ENCODE data around the gene HACD2.
A peak's percentile ranks its signal among the peaks of the same experiment; 100 is the strongest.

HACD2 gene

DNA sequence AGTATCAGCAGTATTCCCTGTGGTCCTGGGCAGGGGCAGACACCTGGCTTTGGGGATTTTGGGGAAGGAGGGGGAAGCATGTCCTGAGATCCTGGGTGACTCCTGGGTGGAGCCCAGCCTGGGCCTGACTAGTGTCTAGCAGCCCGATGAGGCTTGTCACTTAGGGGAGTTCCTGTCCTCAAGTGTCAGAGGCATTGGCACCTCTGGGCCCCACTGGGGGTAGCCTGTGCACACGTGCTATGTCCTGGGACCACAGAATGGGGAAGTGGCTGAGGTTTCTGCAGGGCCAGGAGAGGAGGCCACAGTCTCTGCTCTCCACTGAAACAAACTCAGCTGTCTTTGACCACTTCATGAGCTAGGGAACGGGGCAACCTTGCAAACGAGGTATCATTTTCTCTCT lies 104.4 kb downstream of the HACD2 start:
- Histone ChIP-seq H3K4me1 (ENCODE audit: control extremely low read depth in 1 of 4, control insufficient read depth in 4 of 4, insufficient read depth in 4 of 4, low read length in 3 of 4) (peaks cover 0 to 8% (median 0%) of the 10 kb centered on the region in 4 experiments), H3K36me3 (ENCODE audit: control insufficient read depth in 4 of 4, insufficient read depth in 4 of 4, low read length in 3 of 4) (no peaks in the 10 kb centered on the region), H3K27ac (ENCODE audit: insufficient read depth in 1 of 2, low read depth in 1 of 2, low read length in 2 of 2, poor library complexity in 1 of 2, severe bottlenecking in 2 of 2) (no peak overlapping the region), H3K4me3 (ENCODE audit: control insufficient read depth in 1 of 7, extremely low read depth in 1 of 7, insufficient read depth in 4 of 7, low read depth in 2 of 7, low read length in 6 of 7) (no peak overlapping the region), H3K9me3 (ENCODE audit: control extremely low read depth in 1 of 5, control insufficient read depth in 4 of 5, insufficient read depth in 2 of 5, low read depth in 1 of 5, low read length in 4 of 5) (no peaks in the 10 kb centered on the region), H3K27me3 (replicated peaks in 2 of 5; ENCODE audit: control insufficient read depth in 4 of 5, insufficient read depth in 5 of 5, low read length in 4 of 5) (peaks cover 0 to 7% (median 3%) of the 10 kb centered on the region in 5 experiments)
- POLR2A ChIA-PET, result no interaction called here
- CTCF ChIA-PET, result no interaction called here
- peak in 2 of 3 donors; percentile 6 to 28 for DNase-seq
- WGBS (ENCODE audit: insufficient coverage), result 33% methylated on average over 4 of the region's 4 CpGs

DNA sequence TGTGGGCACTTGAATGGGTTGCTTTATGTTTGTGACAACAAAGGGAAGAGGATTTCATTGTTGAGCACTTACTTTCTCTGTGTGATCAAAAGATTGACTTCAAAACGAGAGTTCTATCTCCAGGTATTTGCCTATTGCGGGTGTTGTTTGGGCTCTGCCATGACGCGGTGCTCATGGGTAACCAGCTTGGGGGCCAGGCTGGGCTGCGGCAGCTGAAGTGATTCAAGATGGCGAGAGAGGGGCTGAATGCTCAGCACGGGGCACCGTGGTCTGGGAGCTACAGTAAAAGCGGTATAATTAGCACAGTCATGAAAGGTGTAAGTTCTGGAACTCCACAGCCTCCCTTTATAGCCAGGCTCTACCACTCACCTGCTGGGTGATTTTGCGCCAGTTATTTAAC lies 105.0 kb downstream of the HACD2 start:
- Histone ChIP-seq H3K9me3 (ENCODE audit: control extremely low read depth in 1 of 5, control insufficient read depth in 4 of 5, insufficient read depth in 2 of 5, low read depth in 1 of 5, low read length in 4 of 5) (no peaks in the 10 kb centered on the region), H3K4me1 (ENCODE audit: control extremely low read depth in 1 of 4, control insufficient read depth in 4 of 4, insufficient read depth in 4 of 4, low read length in 3 of 4) (peaks cover 0 to 8% (median 0%) of the 10 kb centered on the region in 4 experiments), H3K27ac (ENCODE audit: insufficient read depth in 1 of 2, low read depth in 1 of 2, low read length in 2 of 2, poor library complexity in 1 of 2, severe bottlenecking in 2 of 2) (no peak overlapping the region), H3K4me3 (ENCODE audit: control insufficient read depth in 1 of 7, extremely low read depth in 1 of 7, insufficient read depth in 4 of 7, low read depth in 2 of 7, low read length in 6 of 7) (no peak overlapping the region), H3K27me3 (replicated peaks in 2 of 5; ENCODE audit: control insufficient read depth in 4 of 5, insufficient read depth in 5 of 5, low read length in 4 of 5) (peaks cover 0 to 11% (median 4%) of the 10 kb centered on the region in 5 experiments), H3K36me3 (ENCODE audit: control insufficient read depth in 4 of 4, insufficient read depth in 4 of 4, low read length in 3 of 4) (no peaks in the 10 kb centered on the region)
- 93% methylated on average over 10 of the region's 10 CpGs for WGBS (ENCODE audit: insufficient coverage)
- POLR2A ChIA-PET, result no interaction called here
- CTCF ChIA-PET, result no interaction called here
- no peak for DNase-seq

- CTCF ChIA-PET, result interaction anchor here (1.7 kb wide), 1 partner anchor 13 kb away, joined by 4 read pairs; no protein-coding TSS in a partner anchor
- Histone ChIP-seq H3K4me3 (ENCODE audit: control insufficient read depth in 1 of 7, extremely low read depth in 1 of 7, insufficient read depth in 4 of 7, low read depth in 2 of 7, low read length in 6 of 7) (no peak overlapping the region), H3K4me1 (ENCODE audit: control extremely low read depth in 1 of 4, control insufficient read depth in 4 of 4, insufficient read depth in 4 of 4, low read length in 3 of 4) (peaks cover 0 to 8% (median 0%) of the 10 kb centered on the region in 4 experiments), H3K36me3 (ENCODE audit: control insufficient read depth in 4 of 4, insufficient read depth in 4 of 4, low read length in 3 of 4) (no peaks in the 10 kb centered on the region), H3K27ac (ENCODE audit: insufficient read depth in 1 of 2, low read depth in 1 of 2, low read length in 2 of 2, poor library complexity in 1 of 2, severe bottlenecking in 2 of 2) (no peak overlapping the region), H3K9me3 (ENCODE audit: control extremely low read depth in 1 of 5, control insufficient read depth in 4 of 5, insufficient read depth in 2 of 5, low read depth in 1 of 5, low read length in 4 of 5) (no peaks in the 10 kb centered on the region), H3K27me3 (replicated peaks in 2 of 5; ENCODE audit: control insufficient read depth in 4 of 5, insufficient read depth in 5 of 5, low read length in 4 of 5) (peaks cover 0 to 17% (median 13%) of the 10 kb centered on the region in 5 experiments)
- no peak for DNase-seq
- POLR2A ChIA-PET, result no interaction called here
- WGBS (ENCODE audit: insufficient coverage), result 0% methylated on average over 1 of the region's 2 CpGs
Observed at GRCh38 chr3:123478314-123478713, 106.5 kb downstream of the HACD2 start.

DNA sequence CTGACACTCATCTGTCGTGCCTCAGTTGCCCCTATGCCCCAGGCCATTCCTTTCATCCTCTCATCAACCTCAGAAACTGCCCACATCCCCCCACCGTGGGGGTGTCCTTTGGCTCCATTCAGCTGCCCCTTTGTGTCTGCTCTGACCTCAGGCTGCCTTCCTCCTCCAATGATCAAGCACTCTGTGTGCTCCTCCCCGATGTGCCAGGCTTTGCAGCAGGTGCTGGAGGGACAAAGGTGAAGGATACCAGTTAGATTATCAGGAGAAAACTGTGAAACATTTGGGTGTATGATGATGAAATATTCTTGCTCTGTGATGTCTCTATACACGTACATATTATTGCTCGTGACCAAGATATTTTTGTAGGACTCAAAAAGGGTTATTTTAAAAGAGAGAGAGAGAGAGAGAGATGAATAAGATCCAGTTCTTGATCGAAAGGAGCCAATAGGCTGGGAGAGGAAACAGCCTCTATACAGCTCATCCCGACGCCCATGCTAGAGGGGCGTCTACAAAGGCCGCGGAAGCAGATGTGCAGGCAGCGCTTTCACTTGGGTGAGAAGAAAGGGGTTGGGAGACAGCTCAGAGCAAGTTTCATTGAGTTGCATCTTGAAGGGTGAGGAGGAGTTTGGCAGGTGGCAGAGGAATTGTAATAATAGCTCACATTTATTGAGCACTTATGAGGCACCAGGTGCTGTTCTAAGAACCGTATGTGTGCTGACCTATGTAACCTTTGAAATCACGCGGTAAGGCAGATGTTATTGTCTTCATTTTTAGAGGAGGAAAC lies 107.7 kb downstream of the HACD2 start:
- peaks cover 0 to 8% (median 0%) of the 10 kb centered on the region in 4 experiments for H3K4me1 ChIP-seq (ENCODE audit: control extremely low read depth in 1 of 4, control insufficient read depth in 4 of 4, insufficient read depth in 4 of 4, low read length in 3 of 4)
- 94% methylated on average over 12 of the region's 15 CpGs for WGBS (ENCODE audit: insufficient coverage)
- DNase-seq, result no peak
- H3K9me3 ChIP-seq (ENCODE audit: control extremely low read depth in 1 of 5, control insufficient read depth in 4 of 5, insufficient read depth in 2 of 5, low read depth in 1 of 5, low read length in 4 of 5), result no peaks in the 10 kb centered on the region
- no peak overlapping the region for H3K27ac ChIP-seq (ENCODE audit: insufficient read depth in 1 of 2, low read depth in 1 of 2, low read length in 2 of 2, poor library complexity in 1 of 2, severe bottlenecking in 2 of 2)
- H3K4me3 ChIP-seq (ENCODE audit: control insufficient read depth in 1 of 7, extremely low read depth in 1 of 7, insufficient read depth in 4 of 7, low read depth in 2 of 7, low read length in 6 of 7), result no peak overlapping the region
- no peaks in the 10 kb centered on the region for H3K36me3 ChIP-seq (ENCODE audit: control insufficient read depth in 4 of 4, insufficient read depth in 4 of 4, low read length in 3 of 4)
- CTCF ChIA-PET, result interaction anchor here (0.5 to 1.9 kb wide), 4 partner anchors 12 to 27 kb away, joined by 3 to 4 read pairs (median 4); no protein-coding TSS in a partner anchor
- POLR2A ChIA-PET, result no interaction called here
- peaks cover 0 to 17% (median 13%) of the 10 kb centered on the region in 5 experiments for H3K27me3 ChIP-seq (replicated peaks in 2 of 5; ENCODE audit: control insufficient read depth in 4 of 5, insufficient read depth in 5 of 5, low read length in 4 of 5)

GRCh38 chr3:123475786-123476185 lies 109.1 kb downstream of the HACD2 start:
- CTCF ChIA-PET, result interaction anchor here (0.9 to 1.6 kb wide), 3 partner anchors 9 to 18 kb away, joined by 3 to 4 read pairs (median 4); no protein-coding TSS in a partner anchor
- POLR2A ChIA-PET, result no interaction called here
- no peaks in the 10 kb centered on the region for H3K9me3 ChIP-seq (ENCODE audit: control extremely low read depth in 1 of 5, control insufficient read depth in 4 of 5, insufficient read depth in 2 of 5, low read depth in 1 of 5, low read length in 4 of 5)
- no peak overlapping the region for H3K27ac ChIP-seq (ENCODE audit: insufficient read depth in 1 of 2, low read depth in 1 of 2, low read length in 2 of 2, poor library complexity in 1 of 2, severe bottlenecking in 2 of 2)
- no peak for DNase-seq
- peaks cover 0 to 17% (median 13%) of the 10 kb centered on the region in 5 experiments for H3K27me3 ChIP-seq (replicated peaks in 2 of 5; ENCODE audit: control insufficient read depth in 4 of 5, insufficient read depth in 5 of 5, low read length in 4 of 5)
- H3K4me1 ChIP-seq (ENCODE audit: control extremely low read depth in 1 of 4, control insufficient read depth in 4 of 4, insufficient read depth in 4 of 4, low read length in 3 of 4), result peaks cover 0 to 6% (median 0%) of the 10 kb centered on the region in 4 experiments
- no peaks in the 10 kb centered on the region for H3K36me3 ChIP-seq (ENCODE audit: control insufficient read depth in 4 of 4, insufficient read depth in 4 of 4, low read length in 3 of 4)
- 87% methylated on average over 3 of the region's 7 CpGs for WGBS (ENCODE audit: insufficient coverage)
- H3K4me3 ChIP-seq (ENCODE audit: control insufficient read depth in 1 of 7, extremely low read depth in 1 of 7, insufficient read depth in 4 of 7, low read depth in 2 of 7, low read length in 6 of 7), result no peak overlapping the region

DNA sequence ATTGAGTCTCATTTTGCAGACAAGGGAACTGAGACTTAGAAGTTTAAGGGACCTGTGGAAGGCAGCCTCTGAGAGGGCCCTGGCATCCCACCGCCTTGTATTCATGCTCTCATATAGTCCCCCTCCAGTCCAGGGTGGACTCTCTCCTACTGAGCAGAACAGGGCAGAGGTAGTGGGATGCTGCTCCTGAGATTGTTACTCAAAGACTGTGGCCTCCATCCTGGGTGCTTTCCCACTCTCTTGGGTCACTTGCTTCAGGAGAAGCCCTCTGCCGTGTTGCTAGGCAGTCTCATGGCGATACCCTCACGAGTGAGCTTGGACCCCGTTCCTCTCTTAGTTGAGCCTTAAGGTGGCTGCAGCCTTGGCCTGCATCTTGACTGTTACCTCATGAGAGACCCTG lies 113.7 kb downstream of the HACD2 start:
- WGBS (ENCODE audit: insufficient coverage), result 100% methylated on average over 5 of the region's 5 CpGs
- POLR2A ChIA-PET, result no interaction called here
- CTCF ChIA-PET, result no interaction called here
- Histone ChIP-seq H3K27me3 (replicated peaks in 2 of 5; ENCODE audit: control insufficient read depth in 4 of 5, insufficient read depth in 5 of 5, low read length in 4 of 5) (peaks cover 0 to 20% (median 13%) of the 10 kb centered on the region in 5 experiments), H3K4me1 (ENCODE audit: control extremely low read depth in 1 of 4, control insufficient read depth in 4 of 4, insufficient read depth in 4 of 4, low read length in 3 of 4) (no peaks in the 10 kb centered on the region), H3K27ac (ENCODE audit: insufficient read depth in 1 of 2, low read depth in 1 of 2, low read length in 2 of 2, poor library complexity in 1 of 2, severe bottlenecking in 2 of 2) (no peak overlapping the region), H3K9me3 (ENCODE audit: control extremely low read depth in 1 of 5, control insufficient read depth in 4 of 5, insufficient read depth in 2 of 5, low read depth in 1 of 5, low read length in 4 of 5) (no peaks in the 10 kb centered on the region), H3K36me3 (ENCODE audit: control insufficient read depth in 4 of 4, insufficient read depth in 4 of 4, low read length in 3 of 4) (no peaks in the 10 kb centered on the region), H3K4me3 (ENCODE audit: control insufficient read depth in 1 of 7, extremely low read depth in 1 of 7, insufficient read depth in 4 of 7, low read depth in 2 of 7, low read length in 6 of 7) (no peak overlapping the region)
- DNase-seq, result no peak

GRCh38 chr3:123469323-123469995 lies 115.4 kb downstream of the HACD2 start:
- POLR2A ChIA-PET, result no interaction called here
- H3K9me3 ChIP-seq (ENCODE audit: control extremely low read depth in 1 of 5, control insufficient read depth in 4 of 5, insufficient read depth in 2 of 5, low read depth in 1 of 5, low read length in 4 of 5), result no peaks in the 10 kb centered on the region
- peaks cover 0 to 10% (median 0%) of the 10 kb centered on the region in 5 experiments for H3K27me3 ChIP-seq (replicated peaks in 2 of 5; ENCODE audit: control insufficient read depth in 4 of 5, insufficient read depth in 5 of 5, low read length in 4 of 5)
- no peaks in the 10 kb centered on the region for H3K36me3 ChIP-seq (ENCODE audit: control insufficient read depth in 4 of 4, insufficient read depth in 4 of 4, low read length in 3 of 4)
- no peak for DNase-seq
- 91% methylated on average over 10 of the region's 11 CpGs for WGBS (ENCODE audit: insufficient coverage)
- no peaks in the 10 kb centered on the region for H3K4me1 ChIP-seq (ENCODE audit: control extremely low read depth in 1 of 4, control insufficient read depth in 4 of 4, insufficient read depth in 4 of 4, low read length in 3 of 4)
- no peak overlapping the region for H3K27ac ChIP-seq (ENCODE audit: insufficient read depth in 1 of 2, low read depth in 1 of 2, low read length in 2 of 2, poor library complexity in 1 of 2, severe bottlenecking in 2 of 2)
- CTCF ChIA-PET, result no interaction called here
- no peak overlapping the region for H3K4me3 ChIP-seq (ENCODE audit: control insufficient read depth in 1 of 7, extremely low read depth in 1 of 7, insufficient read depth in 4 of 7, low read depth in 2 of 7, low read length in 6 of 7)

All from common myeloid progenitor, CD34-positive (primary cell).